ENCODE results near the gene SEBOX.

- no peak for TF ChIP-seq EP300 (IDR thresholded peaks at IDR 0.05)
- TF ChIP-seq CTCF (IDR thresholded peaks at IDR 0.05) = no peak
- no peak for TF ChIP-seq POLR2AphosphoS5 (IDR thresholded peaks at IDR 0.05)
- TF ChIP-seq POLR2A (IDR thresholded peaks at IDR 0.05) = no peak
These were observed 23.1 kb upstream of the SEBOX start for GRCh38 chr17:28388106-28388505.

Measured in upper lobe of left lung (tissue), 4 donors.